Smooth muscle cell (in vitro differentiated cells): ENCODE measurements around the gene ARHGEF4. TPM values are rescaled to one million over a fixed set of nuclear protein-coding genes. Genes with fewer than 3 reads are reported as not detected.

ENCODE experiments used
- DNase-seq: peaks from one replicate; lab custom pipeline; 2025; ENCODE audit not compliant: unreplicated experiment; lab: John Stamatoyannopoulos, UW
- H2AFZ ChIP-seq: fragments of 200-600 bp; sonication (generic); 2 replicates; pipeline ENCODE4 v1.6.0; 2016; ENCODE audit warnings: antibody characterized with exemption, low read depth, mild to moderate bottlenecking
- H3F3A ChIP-seq: fragments of 200-600 bp; sonication (generic); 2 replicates; pipeline ENCODE4 v1.6.0; 2017; ENCODE audit warnings: antibody characterized with exemption, low read depth
- H3K27ac ChIP-seq: fragments of 200-600 bp; sonication (generic); 2 replicates; pipeline ENCODE4 v1.5.1; 2016; ENCODE audit warnings: low read depth, mild to moderate bottlenecking
- H3K27me3 ChIP-seq: fragments of 200-600 bp; sonication (generic); 2 replicates; pipeline ENCODE4 v1.6.1; 2016; ENCODE audit warnings: low read depth, mild to moderate bottlenecking
- H3K36me3 ChIP-seq: fragments of 200-600 bp; sonication (generic); 2 replicates; pipeline ENCODE4 v1.5.1; 2016; ENCODE audit warnings: low read depth
- H3K4me1 ChIP-seq: fragments of 200-600 bp; sonication (generic); 2 replicates; pipeline ENCODE4 v1.5.1; 2016; ENCODE audit warnings: low read depth
- H3K4me2 ChIP-seq: fragments of 200-600 bp; sonication (generic); 2 replicates; pipeline ENCODE4 v1.6.0; 2016; ENCODE audit warnings: mild to moderate bottlenecking
- H3K4me3 ChIP-seq: fragments of 200-600 bp; sonication (generic); 2 replicates; pipeline ENCODE4 v1.5.1; 2016; ENCODE audit warnings: mild to moderate bottlenecking
- H3K79me2 ChIP-seq: fragments of 200-600 bp; sonication (generic); 2 replicates; pipeline ENCODE4 v1.6.0; 2016; ENCODE audit warnings: low read depth, mild to moderate bottlenecking
- H3K9ac ChIP-seq: fragments of 200-600 bp; sonication (generic); 2 replicates; pipeline ENCODE4 v1.6.0; 2016; ENCODE audit warnings: low read depth
- H3K9me3 ChIP-seq: fragments of 200-600 bp; sonication (generic); replicated peaks from 2 replicates; pipeline ENCODE4 v1.5.1; 2016; ENCODE audit warnings: low read depth
- H4K20me1 ChIP-seq: fragments of 200-600 bp; sonication (generic); 2 replicates; pipeline ENCODE4 v1.6.0; 2016; ENCODE audit warnings: low read depth
- WGBS: methylation state at CpG from one replicate; pipeline ENCODE4 v1.1.7; 2016; ENCODE audit warnings: low lambda C conversion rate; 5-methylcytosine and 5-hydroxymethylcytosine counted together
- polyA plus RNA-seq: library from polyadenylated mRNA; unstranded; fragments of >200 nt; fragmentation: Nextera tagmentation; extraction: Ambion mirVana; gene quantifications from 2 replicates; pipeline ENCODE4 v1.2.1, GENCODE V29; 2016
- total RNA-seq: library from RNA; depleted of rRNA; stranded (reverse); fragments of >200 nt; gene quantifications from 2 replicates; pipeline ENCODE4 v1.2.3, GENCODE V29; 2014
- TF ChIP-seq, protein P1 (sequence below): fragments of 200-600 bp; sonication (generic); IDR thresholded peaks from 2 replicates; pipeline ENCODE4 v1.5.1; 2017; ENCODE audit warnings: borderline replicate concordance, mild to moderate bottlenecking, antibody characterized with exemption; ENCODE audit not compliant: insufficient read depth, poor library complexity, severe bottlenecking

Gene ARHGEF4
- total and polyA plus RNA-seq, 2 experiments from 2014 or later, result 14.9 to 16.0 TPM

DNA sequence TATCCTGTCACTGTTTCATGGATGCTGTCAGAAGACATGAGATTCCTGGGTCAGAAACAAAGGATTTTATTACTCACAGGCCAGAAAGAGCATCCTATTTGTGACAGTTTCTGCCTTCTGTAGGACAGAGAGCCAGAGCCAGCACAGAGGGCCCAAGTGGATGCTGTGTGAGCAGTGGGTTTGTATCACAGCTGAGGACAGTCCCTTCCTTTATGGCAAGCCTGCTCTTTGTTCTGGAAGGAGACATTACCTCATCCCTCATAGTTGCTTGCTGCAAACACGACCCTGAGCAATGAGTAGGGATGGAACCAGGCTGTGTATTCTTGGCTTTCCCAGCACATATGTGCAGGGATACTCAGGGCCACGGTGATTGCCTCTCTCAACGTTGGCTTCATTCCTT, 41.6 kb downstream of the ARHGEF4 start:
- Histone ChIP-seq H3K27ac (no peak overlapping the region), H3K9ac (no peak overlapping the region), H4K20me1 (no peaks in the 10 kb centered on the region), H3K9me3 (no peaks in the 10 kb centered on the region), H3K27me3 (no peaks in the 10 kb centered on the region), H3F3A (no peaks in the 10 kb centered on the region), H3K36me3 (no peaks in the 10 kb centered on the region), H3K4me3 (no peak overlapping the region), H3K4me1 (peaks cover 1% of the 10 kb centered on the region), H2AFZ (no peak overlapping the region), H3K4me2 (no peak overlapping the region), H3K79me2 (no peaks in the 10 kb centered on the region)
- DNase-seq, result no peak
- TF ChIP-seq, protein P1, sequence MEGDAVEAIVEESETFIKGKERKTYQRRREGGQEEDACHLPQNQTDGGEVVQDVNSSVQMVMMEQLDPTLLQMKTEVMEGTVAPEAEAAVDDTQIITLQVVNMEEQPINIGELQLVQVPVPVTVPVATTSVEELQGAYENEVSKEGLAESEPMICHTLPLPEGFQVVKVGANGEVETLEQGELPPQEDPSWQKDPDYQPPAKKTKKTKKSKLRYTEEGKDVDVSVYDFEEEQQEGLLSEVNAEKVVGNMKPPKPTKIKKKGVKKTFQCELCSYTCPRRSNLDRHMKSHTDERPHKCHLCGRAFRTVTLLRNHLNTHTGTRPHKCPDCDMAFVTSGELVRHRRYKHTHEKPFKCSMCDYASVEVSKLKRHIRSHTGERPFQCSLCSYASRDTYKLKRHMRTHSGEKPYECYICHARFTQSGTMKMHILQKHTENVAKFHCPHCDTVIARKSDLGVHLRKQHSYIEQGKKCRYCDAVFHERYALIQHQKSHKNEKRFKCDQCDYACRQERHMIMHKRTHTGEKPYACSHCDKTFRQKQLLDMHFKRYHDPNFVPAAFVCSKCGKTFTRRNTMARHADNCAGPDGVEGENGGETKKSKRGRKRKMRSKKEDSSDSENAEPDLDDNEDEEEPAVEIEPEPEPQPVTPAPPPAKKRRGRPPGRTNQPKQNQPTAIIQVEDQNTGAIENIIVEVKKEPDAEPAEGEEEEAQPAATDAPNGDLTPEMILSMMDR, result no peak
- WGBS, result 70% methylated on average over 3 of the region's 3 CpGs

DNA sequence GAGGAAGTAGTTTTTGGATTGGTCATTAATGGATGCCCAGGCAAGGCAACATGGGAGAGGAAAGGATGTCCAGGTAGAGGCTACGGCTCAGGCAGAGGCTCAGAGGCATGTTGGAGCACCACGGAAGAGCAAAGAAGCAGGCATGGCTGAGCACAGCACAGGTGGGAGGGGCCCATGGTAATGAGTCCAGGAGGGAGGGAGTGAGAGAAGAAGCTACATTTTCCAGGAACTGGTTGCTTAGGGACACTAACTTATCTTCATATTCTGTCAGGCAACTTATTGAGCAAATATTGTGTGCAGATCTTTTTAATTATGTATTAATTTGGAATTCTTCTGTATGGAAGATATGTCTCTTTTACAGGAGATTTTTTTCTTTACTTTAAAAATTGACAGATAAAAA, 42.2 kb downstream of the ARHGEF4 start:
- H3K27ac ChIP-seq, result no peak overlapping the region
- H3K9me3 ChIP-seq, result no peaks in the 10 kb centered on the region
- no peaks in the 10 kb centered on the region for H4K20me1 ChIP-seq
- no peak overlapping the region for H3K9ac ChIP-seq
- WGBS, result 95% methylated on average over 2 of the region's 2 CpGs
- no peaks in the 10 kb centered on the region for H3K4me1 ChIP-seq
- H3K36me3 ChIP-seq, result no peaks in the 10 kb centered on the region
- H3K4me2 ChIP-seq, result no peak overlapping the region
- H3K27me3 ChIP-seq, result no peaks in the 10 kb centered on the region
- no peak overlapping the region for H2AFZ ChIP-seq
- H3F3A ChIP-seq, result no peaks in the 10 kb centered on the region
- no peaks in the 10 kb centered on the region for H3K79me2 ChIP-seq
- TF ChIP-seq, protein P1, result no peak
- no peak overlapping the region for H3K4me3 ChIP-seq
- no peak for DNase-seq

DNA sequence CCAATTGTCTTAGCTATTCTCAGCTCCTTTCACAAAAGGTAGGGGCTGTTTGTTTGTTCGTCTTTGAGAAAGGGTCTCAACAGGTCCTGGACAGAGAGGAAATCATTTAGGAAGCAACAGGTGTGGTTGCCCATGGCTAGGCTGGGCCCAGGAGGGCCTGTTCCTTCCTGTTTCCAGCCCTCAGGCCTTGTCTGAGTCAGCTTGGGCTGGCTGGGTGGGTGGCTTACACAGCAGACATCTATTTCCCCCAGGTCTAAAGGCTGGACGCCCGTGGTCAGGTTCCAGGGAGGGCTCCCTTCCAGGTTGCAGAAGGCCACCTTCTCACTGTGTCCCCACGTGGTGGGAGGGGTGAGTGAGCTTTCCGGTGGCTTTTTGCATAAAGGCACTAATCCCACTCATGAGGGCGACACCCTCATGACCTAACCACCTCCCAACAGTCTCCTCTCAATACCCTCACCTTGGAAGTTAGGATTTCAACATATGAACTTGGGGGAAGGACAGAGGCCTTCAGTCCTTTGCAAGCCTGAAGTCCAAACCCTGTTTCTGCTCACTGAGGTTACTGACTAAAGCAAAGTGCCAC, 45.5 kb downstream of the ARHGEF4 start:
- no peaks in the 10 kb centered on the region for H3F3A ChIP-seq
- no peaks in the 10 kb centered on the region for H3K36me3 ChIP-seq
- peak overlapping the region; percentile 19 for H3K27ac ChIP-seq
- DNase-seq, result no peak
- WGBS, result 58% methylated on average over 6 of the region's 6 CpGs
- no peaks in the 10 kb centered on the region for H3K79me2 ChIP-seq
- H2AFZ ChIP-seq, result no peak overlapping the region
- TF ChIP-seq, protein P1, result no peak
- H3K4me2 ChIP-seq, result no peak overlapping the region
- H3K4me1 ChIP-seq, result no peaks in the 10 kb centered on the region
- no peak overlapping the region for H3K9ac ChIP-seq
- no peaks in the 10 kb centered on the region for H4K20me1 ChIP-seq
- no peaks in the 10 kb centered on the region for H3K9me3 ChIP-seq
- H3K27me3 ChIP-seq, result no peaks in the 10 kb centered on the region
- H3K4me3 ChIP-seq, result no peak overlapping the region

DNA sequence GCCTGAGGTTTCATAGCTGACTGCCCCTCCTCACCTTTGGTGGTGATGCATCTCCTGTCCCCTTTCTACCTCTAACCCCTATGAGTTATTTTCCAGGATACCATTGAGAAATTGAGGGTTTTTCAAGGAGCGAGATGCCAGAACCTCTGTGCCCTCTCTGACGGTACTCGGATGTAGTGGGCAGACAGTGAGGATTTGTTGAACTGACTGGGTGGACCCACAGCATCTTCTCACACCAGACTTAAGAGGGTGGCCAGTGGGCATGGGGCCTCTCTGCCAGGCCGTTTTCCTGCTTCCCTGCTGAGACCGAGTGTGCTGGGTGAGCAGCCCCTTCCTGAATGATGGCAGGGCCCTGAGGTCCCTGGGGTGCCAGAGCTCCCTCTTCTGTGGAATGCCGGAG, 46.3 kb downstream of the ARHGEF4 start:
- TF ChIP-seq, protein P1, result no peak
- no peak for DNase-seq
- H4K20me1 ChIP-seq, result no peaks in the 10 kb centered on the region
- no peak overlapping the region for H3K4me2 ChIP-seq
- 88% methylated on average over 6 of the region's 6 CpGs for WGBS
- H2AFZ ChIP-seq, result no peak overlapping the region
- no peaks in the 10 kb centered on the region for H3F3A ChIP-seq
- H3K9me3 ChIP-seq, result no peaks in the 10 kb centered on the region
- H3K79me2 ChIP-seq, result no peaks in the 10 kb centered on the region
- H3K4me1 ChIP-seq, result no peaks in the 10 kb centered on the region
- H3K4me3 ChIP-seq, result no peak overlapping the region
- no peak overlapping the region for H3K9ac ChIP-seq
- no peaks in the 10 kb centered on the region for H3K36me3 ChIP-seq
- H3K27ac ChIP-seq, result no peak overlapping the region
- no peaks in the 10 kb centered on the region for H3K27me3 ChIP-seq
